ENCODE results near the gene ARID3A.

The ARID3A gene

GRCh38 chr19:1007399-1008251 is 81.8 kb downstream of the ARID3A start:
- no peak for DNase-seq

DNA sequence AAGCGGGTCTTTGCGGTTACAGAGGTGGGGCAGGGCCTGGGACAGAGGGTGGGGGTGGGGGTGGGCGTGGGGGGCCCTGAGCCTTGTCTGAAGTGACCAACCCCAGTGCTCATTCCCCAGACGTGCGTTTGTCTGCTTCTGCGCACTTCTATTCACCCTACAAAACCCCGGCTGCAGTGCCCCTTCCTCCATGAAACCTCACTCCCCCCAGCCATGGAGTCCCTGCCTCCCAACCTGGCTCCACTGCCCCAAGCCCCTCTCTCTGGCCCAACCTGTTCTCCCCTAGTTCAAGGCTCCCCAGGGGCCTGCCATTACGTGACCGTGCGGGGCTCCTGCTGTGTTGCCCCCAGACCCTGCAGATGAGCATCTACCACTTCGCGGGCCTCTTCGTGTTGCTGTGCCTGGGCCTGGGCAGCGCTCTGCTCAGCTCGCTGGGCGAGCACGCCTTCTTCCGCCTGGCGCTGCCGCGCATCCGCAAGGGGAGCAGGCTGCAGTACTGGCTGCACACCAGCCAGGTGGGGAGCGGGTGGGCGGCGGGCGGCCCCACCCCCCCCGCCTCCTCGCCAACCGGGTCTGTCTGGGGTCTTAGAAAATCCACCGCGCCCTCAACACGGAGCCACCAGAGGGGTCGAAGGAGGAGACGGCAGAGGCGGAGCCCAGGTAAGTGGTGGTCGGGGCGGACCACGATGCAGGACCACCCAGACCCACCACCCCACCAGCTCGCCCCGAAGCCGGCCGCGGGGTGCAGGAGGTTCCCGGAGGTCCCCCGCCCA is 82.6 kb downstream of the ARID3A start:
- no peak for DNase-seq

- DNase-seq, result no peak
Measured at GRCh38 chr19:1009041-1009980, 83.5 kb downstream of the ARID3A start.

DNA sequence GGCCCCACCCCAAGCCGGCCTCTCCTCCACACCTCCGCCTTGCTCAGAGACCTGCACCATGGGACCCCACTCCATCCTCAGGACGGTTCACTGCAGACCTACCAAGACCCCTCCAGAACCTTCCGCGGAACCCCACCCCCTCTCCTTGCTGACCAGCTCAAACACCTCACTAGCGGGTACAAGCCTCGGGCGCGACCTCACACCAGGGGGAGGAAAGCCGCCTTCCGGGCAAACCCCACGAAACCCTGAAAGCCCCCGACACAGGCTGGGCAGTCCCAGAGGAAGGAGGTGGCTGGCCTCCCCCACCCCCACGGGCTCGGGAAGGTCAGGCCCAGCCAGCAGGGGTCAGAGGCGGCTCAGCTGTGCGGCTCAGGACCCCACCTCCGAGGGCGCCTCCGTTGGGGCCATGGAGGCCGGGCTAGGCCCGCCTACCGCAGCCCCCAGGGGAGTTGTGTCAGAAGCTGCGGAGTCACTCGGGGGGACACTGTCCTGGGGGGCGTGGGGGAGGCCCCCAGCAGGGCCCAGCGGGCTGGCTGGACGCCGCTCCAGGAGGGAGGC is 84.2 kb downstream of the ARID3A start:
- DNase-seq, result no peak

- no peak for DNase-seq
Measured at GRCh38 chr19:1010586-1011510, 85.0 kb downstream of the ARID3A start.

GRCh38 chr19:1011831-1012333 is 86.0 kb downstream of the ARID3A start:
- no peak for DNase-seq

DNA sequence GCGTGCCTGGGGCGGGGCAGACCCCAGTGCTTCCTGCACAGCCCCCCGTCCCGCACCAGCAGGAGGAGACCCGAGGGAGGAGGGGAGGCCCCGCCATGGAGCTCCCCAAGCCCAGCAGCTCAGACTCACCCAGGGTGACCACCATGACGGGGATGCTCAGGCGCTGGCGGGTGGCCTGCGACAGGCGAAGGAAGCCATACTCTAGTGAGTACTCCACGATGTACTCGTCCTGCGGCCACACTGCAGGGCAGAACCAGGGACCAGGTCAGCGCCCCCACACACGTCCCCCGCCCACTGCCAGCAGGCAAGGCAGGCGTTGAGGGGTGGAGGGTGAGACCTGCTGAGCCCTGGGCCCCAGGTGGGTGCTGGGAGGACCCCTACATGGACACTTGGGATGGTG is 86.5 kb downstream of the ARID3A start:
- DNase-seq, result no peak

GRCh38 chr19:1013218-1013617 is 87.4 kb downstream of the ARID3A start:
- no peak for DNase-seq

DNA sequence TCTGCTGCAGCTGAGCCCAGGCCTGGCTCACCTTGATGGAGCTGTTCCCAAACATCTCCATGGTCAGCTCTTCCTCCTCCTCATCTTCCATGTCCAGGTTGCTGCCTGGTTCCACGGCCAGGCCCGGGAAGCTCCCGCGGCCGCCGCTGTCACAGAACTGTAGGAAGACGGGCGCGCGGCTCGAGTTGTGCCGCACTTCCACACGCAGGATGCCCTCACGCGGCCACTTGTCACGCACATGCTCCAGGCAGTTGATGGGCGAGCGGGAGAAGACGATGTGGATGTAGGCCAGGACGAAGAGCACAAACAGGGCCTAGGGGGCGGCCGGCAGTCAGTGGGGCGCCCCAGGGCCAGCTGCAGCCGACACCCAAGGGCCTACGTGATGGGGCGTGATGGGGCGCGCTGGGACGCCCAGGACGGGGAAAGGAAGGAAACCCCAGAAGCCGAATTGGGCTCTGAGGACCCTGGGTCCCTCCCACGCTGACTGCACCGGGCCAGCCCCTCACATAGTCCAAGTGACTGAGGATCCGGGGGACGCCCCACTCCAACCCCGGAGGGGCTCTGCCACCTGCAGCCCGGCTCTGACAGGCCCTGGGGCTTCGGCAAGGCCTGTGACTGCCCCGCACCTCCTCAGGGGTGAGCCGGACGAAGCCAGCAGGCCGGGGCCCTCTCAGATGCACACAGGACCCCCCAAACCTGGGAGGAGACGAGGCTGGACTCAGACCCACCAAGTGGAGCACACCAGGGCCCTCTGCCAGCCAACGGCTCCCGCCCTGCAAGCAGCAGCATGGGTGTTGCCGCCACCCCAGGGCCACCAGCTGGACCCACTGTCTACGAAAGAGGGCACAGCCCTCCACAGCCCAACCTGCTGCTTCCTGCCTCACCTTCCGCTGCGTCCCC is 88.6 kb downstream of the ARID3A start:
- DNase-seq, result no peak

DNA sequence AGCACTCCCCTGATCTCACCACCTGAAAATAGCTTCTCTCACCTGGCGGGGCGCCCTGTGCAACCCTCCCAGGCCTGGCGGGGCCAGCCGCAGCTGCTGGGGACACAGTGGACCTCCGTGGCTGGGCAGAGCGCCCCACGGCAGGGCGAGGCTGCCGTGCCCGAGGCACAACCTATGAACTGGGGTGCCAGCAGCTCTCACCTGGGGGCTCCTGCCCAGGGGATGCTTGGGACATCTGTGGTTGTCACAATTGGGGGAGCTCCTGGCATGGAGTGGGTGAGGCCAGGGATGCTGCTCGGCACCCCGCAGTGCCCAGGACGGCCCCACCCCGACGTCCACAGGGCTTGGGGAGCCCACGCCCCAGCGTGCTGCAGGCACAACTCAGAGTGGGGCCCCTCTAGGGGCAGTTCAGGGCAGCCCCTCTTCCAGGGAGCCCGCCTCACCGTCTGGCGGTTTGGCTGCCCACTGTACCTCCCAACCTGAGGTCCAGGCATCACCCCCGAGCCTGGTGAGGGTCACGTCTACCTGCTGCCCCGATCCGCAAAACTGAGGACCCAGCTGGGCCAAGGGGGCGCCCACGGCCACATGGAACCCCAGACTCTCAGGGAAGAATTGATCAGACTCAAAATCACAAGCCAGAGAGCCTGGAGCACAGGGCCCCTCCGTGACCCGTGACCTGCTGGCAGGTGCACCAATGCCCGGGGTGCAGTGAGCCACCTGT is 89.4 kb downstream of the ARID3A start:
- DNase-seq, result no peak

DNA sequence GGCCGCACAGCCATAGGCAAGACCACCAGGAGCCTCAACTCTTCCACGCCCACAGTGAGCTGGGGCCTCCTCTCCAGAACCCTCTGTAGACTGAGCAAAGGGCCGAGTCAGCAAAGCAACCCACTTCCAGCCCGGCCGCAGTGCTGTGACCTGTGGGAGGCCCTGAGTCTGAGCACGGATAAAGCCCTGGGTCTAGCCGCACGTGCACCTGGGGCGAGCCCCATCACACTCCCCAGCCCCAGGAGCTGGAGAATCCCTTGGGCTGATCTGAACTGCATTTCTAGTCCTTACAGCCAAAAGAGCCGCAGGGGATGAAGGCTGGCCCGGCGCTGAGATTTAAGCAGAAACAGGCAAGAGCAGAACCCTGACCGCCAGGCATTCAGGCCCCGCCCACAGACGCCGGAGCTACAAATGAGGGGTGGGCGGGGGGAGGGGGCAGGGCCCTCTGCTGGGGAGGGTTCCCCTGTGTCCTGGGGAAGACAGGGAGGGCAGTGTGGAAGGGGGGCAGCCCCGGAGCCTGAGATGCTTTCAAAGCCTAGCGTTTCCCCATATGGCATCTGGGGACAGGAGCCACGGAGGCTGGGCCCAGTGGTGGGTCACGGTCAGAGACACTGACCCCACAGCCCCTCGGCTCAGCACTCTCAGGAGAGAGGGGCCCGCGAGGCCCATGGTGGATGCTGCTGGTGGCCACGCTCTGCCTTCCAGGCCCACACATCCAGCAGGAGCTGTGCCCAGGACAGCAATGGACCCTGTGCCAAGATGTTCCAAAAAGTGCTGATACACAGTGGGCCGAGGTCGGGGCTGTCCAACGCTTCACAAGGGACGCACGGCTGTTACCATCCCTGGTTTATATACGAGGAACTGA is 90.2 kb downstream of the ARID3A start:
- no peak for DNase-seq

GRCh38 chr19:1016647-1017114 is 90.8 kb downstream of the ARID3A start:
- no peak for DNase-seq

DNA sequence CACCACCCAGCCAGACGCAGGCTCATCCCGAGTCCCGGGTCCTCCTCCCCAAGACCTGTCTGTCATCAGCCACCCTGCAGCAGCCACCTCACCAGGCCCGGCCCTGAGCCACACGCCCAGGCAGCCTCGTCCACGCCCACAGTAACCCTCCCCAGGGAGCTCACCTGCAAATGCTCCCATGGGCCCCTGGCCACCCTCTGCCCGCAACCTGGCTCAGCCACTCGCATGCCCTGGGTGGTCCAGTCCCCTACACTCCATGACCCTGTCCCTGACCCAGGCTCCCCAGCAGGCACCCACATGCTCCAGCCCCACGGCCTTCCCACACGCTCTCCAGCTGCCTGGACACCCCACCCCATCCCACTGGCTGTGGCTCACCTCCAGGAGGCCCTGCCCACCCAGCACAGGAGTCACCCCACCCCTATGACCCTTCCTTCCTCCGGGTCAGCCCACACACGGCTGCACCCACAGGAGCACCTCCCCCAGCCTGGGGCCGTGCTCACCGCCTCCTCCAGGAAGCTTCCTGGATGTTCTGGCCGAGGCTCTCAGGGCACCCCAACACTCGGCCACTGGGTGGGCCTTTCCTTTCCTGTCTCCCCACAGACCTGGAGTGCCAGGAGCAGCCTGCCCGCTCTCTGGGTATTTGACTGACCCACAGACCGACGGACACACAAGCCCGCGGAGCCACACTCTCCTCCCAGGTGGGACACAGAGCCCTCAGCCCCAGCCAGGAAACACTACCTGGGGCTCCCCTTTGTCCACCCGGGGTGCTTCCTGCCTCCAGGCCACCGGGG is 91.5 kb downstream of the ARID3A start:
- DNase-seq, result no peak

DNA sequence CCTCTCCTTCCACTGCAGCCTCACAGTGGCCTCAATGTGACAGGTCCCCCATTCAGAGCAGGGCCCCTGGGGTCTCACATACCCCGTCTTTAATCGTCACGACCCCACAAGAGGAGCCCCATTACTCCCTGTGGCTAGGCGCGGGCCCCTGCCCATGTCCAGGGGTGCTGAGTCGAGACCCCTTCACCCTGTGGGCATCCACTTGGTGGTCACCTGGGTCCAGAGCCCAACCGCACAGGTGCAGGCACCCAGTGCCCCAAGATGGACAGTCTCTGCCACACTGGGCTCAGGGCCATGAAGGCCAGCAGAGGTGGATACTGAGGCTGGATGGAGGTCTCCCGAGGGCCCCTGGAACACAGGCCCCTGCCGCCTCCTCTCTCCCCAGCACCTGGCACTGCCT is 92.1 kb downstream of the ARID3A start:
- DNase-seq, result no peak

DNA sequence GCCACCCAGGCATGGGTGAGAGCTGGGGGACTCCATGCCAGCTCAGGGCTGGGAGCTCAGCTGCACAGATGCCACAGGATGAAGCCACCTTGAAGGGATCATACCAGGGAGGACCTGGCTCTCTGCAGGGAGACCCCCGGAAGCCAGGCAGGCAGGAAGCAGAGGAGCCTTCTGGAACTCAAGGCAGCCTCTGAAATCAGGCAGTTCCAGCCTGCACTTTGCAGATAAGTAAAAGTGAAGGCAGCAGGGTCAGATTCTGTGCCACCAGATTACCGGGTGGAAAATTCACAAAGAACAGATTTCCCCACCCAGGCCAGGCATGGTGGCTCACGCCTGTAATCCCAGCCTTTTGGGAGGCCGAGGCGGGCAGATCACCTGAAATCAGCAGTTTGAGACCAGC is 92.6 kb downstream of the ARID3A start:
- no peak for DNase-seq

DNA sequence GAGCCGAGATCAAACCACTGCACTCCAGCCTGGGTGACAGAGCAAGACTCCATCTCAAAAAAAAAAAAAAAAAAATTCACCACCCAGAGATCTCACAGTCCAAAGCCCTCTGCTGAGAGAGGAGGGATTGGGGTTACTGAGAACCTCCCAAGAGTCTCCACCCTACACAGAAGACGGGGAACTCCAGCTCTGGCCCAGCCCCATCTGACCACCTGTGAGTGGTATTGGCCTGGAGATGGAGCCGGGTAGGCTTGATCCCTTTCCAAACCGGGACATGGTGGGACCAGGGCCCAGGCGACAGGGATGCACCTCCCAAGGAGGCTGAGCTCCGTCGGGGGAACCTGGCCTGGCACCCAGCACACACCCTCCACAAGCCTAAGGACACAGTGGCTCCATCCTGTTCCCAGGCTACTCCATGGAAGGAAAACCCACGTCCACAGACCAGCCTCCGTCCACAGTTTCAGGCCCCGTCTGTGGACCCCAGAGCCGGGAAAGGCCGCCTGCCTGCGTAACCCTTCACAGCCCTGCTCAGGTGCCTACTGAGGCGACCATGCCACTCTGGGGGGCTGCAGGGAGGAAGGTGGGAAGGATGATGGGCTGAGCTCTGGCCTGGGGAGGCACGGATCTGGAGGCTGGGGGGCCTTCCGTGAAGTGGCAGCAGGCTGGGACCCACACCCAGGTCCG is 93.2 kb downstream of the ARID3A start:
- no peak for DNase-seq

- DNase-seq, result no peak
Measured at GRCh38 chr19:1019616-1019961, 93.8 kb downstream of the ARID3A start.
